ENCODE measurements around the gene OGFOD3.

GRCh38 chr17:82406131-82406671 lies 12.2 kb downstream of the OGFOD3 start:
- TF ChIP-seq CTCF (IDR thresholded peaks at IDR 0.05): no peak
- TF ChIP-seq POLR2A (IDR thresholded peaks at IDR 0.05): no peak
